NK-92 treated with Interleukin-12 subunit alpha and Interleukin-12 subunit beta, amount 100 ng/mL, for 24 hours (cell line): Measurements from ENCODE around the gene ING1.
A peak's percentile ranks its signal among the peaks of the same experiment; 100 is the strongest.
"Not testable (repeated sequence)": the region's sequence is repeated elsewhere in the genome, so short reads cannot be mapped to it uniquely, and the experiment has no call there.

Experiments used
- DNase-seq: peaks from one replicate; lab custom pipeline; 2025; lab: John Stamatoyannopoulos, UW

The ING1 gene

GRCh38 chr13:110695774-110696173, 17.7 kb upstream of the ING1 start:
- DNase-seq: not testable (repeated sequence)

- no peak for DNase-seq
These were observed 16.7 kb upstream of the ING1 start for GRCh38 chr13:110696776-110697175.

- no peak for DNase-seq
These were observed 15.7 kb upstream of the ING1 start for GRCh38 chr13:110697842-110698241.

GRCh38 chr13:110698689-110699088, 14.8 kb upstream of the ING1 start:
- no peak for DNase-seq

- no peak for DNase-seq
These were observed 14.1 kb upstream of the ING1 start for GRCh38 chr13:110699148-110700145.

GRCh38 chr13:110700186-110700585, 13.3 kb upstream of the ING1 start:
- DNase-seq: no peak

- no peak for DNase-seq
These were observed 12.9 kb upstream of the ING1 start for GRCh38 chr13:110700641-110701040.

GRCh38 chr13:110701061-110701460, 12.4 kb upstream of the ING1 start:
- DNase-seq: not testable (repeated sequence)

GRCh38 chr13:110702089-110702488, 11.4 kb upstream of the ING1 start:
- DNase-seq: no peak

GRCh38 chr13:110702591-110703526, 10.6 kb upstream of the ING1 start:
- DNase-seq: no peak

- no peak for DNase-seq
These were observed 8.1 kb upstream of the ING1 start for GRCh38 chr13:110705356-110705825.

- peak; percentile 97 for DNase-seq
These were observed 7.5 kb upstream of the ING1 start, which contains the start of gene CARS2 for GRCh38 chr13:110705826-110706569. TSS of gene CARS2 (minus strand) at chr13:110706116. CDS start at chr13:110706093, 23 bp downstream.

- DNase-seq: no peak
These were observed 6.7 kb upstream of the ING1 start for GRCh38 chr13:110706570-110707372.

GRCh38 chr13:110712081-110712848, 1.2 kb upstream of the ING1 start:
- DNase-seq: peak; percentile 83

GRCh38 chr13:110712849-110713641, 455 bp upstream of the ING1 start:
- DNase-seq: peak; percentile 99

GRCh38 chr13:110713981-110714796, 689 bp downstream of the ING1 start:
- DNase-seq: peak; percentile 65

GRCh38 chr13:110714797-110715394, 1.4 kb downstream of the ING1 start:
- peak; percentile 78 for DNase-seq
